NCI-H226 (cell line): Measurements from ENCODE around the gene CEBPE.
A peak's percentile ranks its signal among the peaks of the same experiment; 100 is the strongest.

Experiments used
- DNase-seq: peaks from one replicate; pipeline ENCODE4 v3.0.0-alpha.2; 2015

CEBPE gene

GRCh38 chr14:23142826-23143225, 23.8 kb upstream of the CEBPE start:
- no peak for DNase-seq

GRCh38 chr14:23141706-23142444, 22.8 kb upstream of the CEBPE start:
- DNase-seq: peak; percentile 94

DNA sequence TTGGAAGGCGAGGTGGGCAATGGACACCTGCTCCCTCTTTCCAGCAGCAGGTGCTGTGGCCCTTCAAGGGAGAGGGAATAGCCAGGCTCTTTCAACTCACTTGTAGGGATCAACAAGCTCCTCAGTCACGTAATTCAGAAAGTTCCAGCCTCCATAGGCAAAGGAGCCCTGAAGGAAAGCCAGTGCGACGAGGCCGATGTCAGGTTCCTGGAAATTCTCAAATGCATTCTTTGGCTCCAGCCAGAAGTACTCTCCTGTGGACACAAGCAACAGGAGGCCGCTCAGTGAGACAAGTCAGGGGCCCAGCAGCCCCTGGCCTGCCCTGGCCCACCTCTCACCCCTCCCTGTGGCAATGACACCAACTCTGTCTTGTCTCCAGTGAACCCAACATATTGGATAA, 21.3 kb upstream of the CEBPE start:
- DNase-seq: no peak

GRCh38 chr14:23139874-23140273, 20.8 kb upstream of the CEBPE start:
- DNase-seq: no peak

GRCh38 chr14:23137813-23138535, 18.9 kb upstream of the CEBPE start:
- peak; percentile 59 for DNase-seq

DNA sequence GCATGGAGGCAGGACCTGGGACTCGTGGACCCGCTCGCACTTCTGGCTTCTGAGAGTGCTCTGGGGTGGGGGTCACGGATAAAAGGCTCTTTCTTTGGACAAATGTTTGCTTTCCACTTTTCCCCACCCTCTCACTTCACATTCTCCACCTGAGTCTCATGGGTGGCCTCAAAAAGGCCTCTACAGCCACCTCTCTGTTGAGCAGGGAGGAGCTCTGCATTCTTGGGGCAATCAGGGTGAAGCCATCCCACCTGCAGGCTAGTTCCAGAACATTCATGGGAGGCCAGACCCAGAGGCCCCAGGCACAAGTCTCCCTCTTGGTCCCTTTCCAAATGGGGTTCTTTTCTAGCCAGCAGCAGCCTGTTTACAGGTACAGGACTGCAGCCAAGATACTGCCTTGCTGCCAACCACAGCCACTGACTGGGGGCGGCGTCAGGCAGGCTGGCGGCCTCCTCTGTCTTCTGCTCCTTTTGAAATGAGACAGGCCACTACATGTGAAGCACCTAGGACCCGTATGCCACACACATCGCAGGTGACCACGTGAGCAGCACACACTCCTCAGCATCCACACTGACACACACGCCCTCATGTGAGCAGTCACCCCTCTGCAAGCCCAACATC, 18.2 kb upstream of the CEBPE start:
- DNase-seq: peak; percentile 50

- DNase-seq: no peak
These were observed 17.6 kb upstream of the CEBPE start for GRCh38 chr14:23136566-23137133.

DNA sequence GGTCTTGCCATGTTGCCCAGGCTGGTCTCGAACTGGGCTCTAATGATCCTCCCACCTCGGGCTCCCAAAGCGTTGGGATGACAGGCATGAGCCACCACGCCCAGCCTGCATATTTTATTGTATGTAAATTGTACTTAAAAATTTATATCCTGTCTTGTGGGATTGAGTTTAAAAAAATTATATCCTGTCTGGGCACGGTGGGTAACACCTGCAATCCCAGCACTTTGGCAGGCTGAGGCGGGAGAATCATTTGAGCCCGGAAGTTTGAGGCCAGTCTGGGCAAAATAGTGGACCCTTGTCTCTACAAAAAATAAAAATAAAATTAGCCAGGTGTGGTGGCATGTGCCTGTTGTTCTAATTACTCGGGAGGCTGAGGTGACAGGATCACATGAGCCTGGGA, 13.9 kb upstream of the CEBPE start:
- DNase-seq: no peak

- no peak for DNase-seq
These were observed 12.4 kb upstream of the CEBPE start for GRCh38 chr14:23131482-23131881.

- no peak for DNase-seq
These were observed 11.8 kb upstream of the CEBPE start for GRCh38 chr14:23130871-23131270.

DNA sequence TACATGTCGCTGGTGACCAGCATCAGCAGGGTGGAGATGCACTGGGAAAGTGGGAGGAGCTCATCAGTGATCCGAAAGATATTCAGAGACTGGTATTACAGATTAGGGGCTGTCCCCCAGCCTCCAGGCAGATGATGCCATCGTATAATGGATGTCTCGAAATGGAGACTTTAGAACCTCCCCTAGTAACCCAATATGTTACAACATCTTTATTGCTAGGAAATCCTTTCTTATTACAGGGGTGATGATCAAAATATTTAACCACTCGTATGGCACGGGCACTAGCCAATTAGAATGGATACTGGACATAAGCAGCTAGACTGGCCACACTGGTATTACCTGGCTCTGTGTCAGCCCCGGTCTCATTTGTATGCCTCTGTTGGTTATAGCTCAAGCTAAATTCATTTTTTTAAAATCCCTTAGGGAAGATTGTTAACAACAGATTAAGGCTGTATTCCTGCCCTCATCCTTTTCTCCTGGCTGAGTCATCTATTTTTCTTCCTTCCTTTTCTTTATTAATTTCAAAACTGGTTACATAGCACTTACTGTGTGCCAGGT, 10.8 kb upstream of the CEBPE start:
- DNase-seq: no peak

DNA sequence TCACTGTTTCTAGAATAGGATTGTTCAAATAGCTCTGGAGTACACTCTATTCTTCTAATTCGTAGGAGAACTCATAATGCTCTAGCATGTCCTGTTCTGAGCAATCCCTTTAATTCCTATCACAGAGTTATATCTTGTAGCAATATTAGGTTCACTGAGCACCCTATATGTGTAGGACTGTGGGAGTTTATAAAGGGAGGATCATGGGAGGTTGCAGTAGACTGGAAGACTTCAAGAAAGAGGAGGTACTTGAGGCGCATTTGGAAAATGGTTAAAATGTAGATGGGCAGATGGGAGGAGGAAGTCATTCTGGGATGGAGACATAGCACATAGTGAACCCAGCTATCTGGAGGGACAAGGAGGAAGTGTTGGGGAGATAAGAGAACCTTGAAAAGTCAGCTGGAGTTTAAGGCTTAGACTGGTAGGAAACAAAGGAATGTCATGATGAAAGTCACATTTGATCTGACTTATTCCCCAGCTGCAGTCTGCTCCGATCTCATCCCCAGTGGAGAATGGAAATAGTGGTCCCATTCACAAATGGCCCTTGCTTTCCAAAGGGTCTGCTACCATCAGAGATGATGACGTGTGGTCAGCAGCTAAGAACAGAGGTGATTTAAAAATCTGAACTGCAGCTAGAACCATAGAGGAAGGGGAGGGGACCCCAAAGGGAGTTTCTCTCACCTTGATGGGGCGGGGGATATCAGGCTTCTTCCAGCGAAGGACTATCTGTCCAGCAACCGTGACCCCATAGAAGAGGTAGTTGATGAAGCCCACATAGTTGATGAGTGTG, 10.1 kb upstream of the CEBPE start:
- no peak for DNase-seq

DNA sequence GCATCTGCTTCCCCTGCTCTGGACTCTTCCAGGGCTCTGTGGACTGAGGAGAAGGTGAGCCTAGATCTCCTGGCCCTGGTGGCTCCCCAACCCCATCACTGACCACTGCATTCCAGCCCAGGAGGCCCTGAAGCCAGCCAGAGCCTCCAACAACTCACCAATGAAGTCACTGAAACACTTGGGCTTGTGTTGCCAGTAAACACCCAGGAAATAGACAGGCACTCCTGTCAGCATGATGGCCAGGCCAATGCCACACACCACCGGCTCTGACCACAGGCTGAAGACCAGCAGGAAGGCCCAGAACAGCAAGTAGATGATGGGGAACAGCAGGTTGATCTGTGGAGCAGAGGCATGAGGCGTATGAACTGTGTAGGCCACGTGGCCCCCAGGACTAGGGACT, 8.8 kb upstream of the CEBPE start:
- DNase-seq: no peak

DNA sequence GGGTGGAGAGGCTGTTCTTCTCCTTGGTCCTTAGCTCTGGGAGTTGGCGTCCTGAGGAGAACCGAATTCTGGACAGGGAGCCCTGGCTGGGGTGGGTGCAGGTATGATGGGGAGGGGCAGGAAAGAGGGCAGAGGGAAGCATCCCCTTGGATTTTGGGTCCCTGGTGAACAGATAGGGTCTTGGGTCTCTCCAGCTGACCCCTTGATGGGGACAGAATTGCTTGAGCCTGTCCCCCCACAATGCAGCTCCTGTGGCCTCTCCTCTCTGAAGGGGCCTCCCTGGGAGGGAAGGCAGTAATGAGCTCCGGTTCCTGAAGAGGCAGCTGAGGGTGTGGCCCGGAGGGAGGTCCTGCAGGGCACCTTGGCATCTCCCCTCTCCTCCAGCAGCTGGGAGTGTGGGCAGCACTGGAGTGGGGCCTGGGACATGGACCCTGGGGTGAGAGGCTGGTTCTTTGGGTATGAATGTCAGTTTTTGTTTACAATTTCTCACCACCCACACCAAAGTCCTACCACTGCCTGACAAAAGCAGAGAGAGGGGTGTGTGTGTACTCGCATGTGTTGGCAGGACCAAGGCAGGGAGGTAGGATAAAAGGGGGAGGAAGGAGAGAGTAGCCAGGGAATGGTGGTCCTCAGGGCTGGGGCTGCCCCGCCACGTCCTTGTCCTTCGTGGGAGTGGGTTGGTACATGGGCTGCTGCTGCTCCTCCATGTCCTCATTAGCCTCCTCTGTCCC, 7.7 kb upstream of the CEBPE start:
- DNase-seq: no peak

DNA sequence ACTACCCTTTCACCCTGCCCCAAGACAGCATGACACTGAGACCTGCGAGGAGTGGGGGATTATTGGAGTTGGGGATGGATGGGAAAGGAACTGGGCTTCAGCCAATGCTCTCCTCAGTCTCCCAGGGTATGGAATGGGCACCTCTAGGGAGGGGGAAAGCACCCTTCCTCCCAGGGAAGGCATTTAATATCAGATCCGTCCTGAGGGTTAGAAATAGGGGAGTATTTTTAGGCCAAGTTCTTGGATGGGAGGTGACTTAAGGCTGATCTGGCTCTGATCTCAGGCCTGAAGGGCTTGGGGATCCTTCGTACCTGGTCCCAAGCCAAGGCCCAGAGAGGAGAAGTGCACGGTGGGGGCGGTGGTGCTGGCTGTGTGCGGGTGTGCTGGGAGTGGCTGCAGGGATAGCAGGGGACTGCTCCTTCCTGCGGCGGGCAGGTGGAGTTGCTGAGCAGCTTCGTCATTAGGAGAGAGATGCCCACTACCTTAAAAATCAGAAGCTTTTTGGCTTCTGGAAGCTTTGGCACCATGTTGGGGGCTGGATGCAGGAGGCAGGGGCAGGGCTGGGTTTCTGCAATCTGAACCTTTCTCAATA, 7.0 kb upstream of the CEBPE start:
- no peak for DNase-seq

DNA sequence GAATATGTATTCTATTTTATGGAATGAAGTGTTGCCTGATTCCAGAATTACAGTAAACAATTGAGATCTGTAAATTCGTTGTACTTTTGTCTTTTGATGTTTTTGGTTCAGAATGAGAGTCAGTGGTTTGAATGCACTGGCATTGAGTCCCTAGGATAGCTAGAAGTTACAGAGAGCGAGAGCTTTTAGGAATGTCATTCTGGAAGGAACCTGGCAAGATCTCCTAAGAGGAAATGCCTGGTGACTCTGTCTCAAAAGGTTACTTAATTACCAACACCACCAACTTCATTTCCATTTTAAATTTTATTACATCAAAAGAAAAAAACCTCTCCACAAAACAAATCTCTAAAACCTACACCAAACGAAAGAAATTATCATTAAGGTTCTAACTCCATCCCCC, 6.0 kb upstream of the CEBPE start:
- DNase-seq: no peak

DNA sequence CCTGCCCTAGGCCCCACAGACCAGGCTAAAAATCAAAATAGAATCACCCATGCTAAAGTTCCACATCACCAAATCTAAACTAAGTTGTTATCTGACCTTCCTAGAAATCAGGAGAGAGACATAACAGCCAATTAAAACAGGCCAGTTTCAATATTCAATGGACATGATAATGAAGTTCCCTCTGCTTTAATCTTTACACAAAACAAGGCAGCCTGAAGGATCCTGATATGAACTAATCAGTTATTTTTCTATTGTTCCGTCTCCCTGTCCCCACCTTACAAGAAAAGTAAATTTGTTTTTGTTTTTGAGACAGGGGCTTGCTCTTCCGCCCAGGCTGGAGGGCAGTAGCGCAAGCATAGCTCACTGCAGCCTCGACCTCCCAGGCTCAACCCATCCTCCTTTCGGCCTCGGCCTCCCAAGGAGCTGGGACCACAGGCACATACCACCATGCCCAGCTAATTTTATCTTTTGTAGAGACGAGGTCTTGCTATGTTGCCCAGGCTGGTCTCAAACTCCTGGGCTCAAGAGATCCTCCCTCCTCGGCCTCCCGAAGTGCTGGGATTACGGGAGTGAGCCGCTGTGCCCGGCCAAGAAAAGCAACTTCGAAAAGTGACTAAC, 5.4 kb upstream of the CEBPE start:
- no peak for DNase-seq

DNA sequence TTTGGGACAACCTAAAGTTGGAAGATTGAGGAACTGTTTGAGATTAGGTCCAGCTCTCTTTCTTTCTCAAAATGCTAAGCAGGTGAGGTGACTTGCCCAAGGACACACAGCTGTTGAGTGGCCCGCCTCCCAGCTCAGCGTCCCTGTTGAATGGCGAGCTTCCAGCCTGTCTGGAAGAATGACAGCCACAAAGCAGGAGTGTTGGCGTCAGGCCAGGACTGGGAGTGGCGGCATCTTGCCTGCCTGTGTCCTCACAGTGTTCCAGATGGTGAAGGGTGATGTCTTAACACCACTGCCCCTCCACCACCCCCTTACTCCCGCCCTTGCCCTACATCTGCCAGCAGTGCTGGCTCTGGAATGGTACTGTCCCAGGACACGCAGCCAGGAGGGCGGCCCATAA, 4.4 kb upstream of the CEBPE start:
- DNase-seq: no peak

GRCh38 chr14:23122086-23122485, 3.0 kb upstream of the CEBPE start:
- no peak for DNase-seq

DNA sequence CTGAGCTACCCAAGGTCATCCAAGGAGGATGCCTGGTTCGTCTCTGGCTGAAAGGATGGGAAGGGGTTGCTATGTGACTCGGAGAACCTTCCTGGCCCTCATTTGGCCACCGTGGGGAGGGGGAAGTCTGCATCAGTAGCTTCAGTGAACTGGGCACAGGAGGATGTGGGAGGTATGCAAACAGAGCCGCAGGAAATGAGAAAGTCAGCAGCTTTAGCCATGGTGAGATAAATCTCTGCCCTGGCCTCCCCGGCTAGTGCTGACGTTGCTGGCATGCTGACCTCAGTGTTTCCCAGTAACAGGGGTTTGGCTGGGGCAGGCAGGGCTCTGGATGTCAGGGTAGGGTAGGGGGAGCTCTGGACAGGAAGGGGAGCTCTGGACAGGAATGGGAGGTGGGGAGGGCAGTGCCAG, 2.3 kb upstream of the CEBPE start:
- DNase-seq: peak; percentile 98
